ENCODE measurements around the gene TIMM10B.
A peak's percentile ranks its signal among the peaks of the same experiment; 100 is the strongest.

Gene TIMM10B

GRCh38 chr11:6474413-6474792 is 6.9 kb upstream of the TIMM10B start:
- peak overlapping the region; percentile 65 for H3K27ac ChIP-seq (ENCODE audit: low read length)
- peak overlapping the region; percentile 77 for H3K4me3 ChIP-seq (ENCODE audit: low read length)
- H3K9ac ChIP-seq (ENCODE audit: low read depth, low read length) = peak overlapping the region; percentile 81; the same call in 1 of the 2 replicates
- peaks cover 35% of the 10 kb centered on the region for H3K36me3 ChIP-seq (ENCODE audit: insufficient read depth, low read depth, low read length)
- peaks cover 19% of the 10 kb centered on the region for H3K4me1 ChIP-seq (ENCODE audit: insufficient read depth, low read length)
- H3K9me3 ChIP-seq (ENCODE audit: insufficient read depth, low read depth, low read length) = no peaks in the 10 kb centered on the region
- peaks cover 8% of the 10 kb centered on the region for H3K27me3 ChIP-seq (ENCODE audit: insufficient read depth, low read length)

GRCh38 chr11:6474806-6475500 is 6.3 kb upstream of the TIMM10B start:
- Histone ChIP-seq H3K4me1 (ENCODE audit: insufficient read depth, low read length) (peaks cover 16% of the 10 kb centered on the region; the same call in 1 of the 2 replicates), H3K36me3 (ENCODE audit: insufficient read depth, low read depth, low read length) (peaks cover 35% of the 10 kb centered on the region), H3K9me3 (ENCODE audit: insufficient read depth, low read depth, low read length) (no peaks in the 10 kb centered on the region), H3K27ac (ENCODE audit: low read length) (no peak overlapping the region), H3K9ac (ENCODE audit: low read depth, low read length) (peak overlapping the region; percentile 81; the same call in 1 of the 2 replicates), H3K4me3 (ENCODE audit: low read length) (peak overlapping the region; percentile 77), H3K27me3 (ENCODE audit: insufficient read depth, low read length) (peaks cover 8% of the 10 kb centered on the region)

GRCh38 chr11:6475936-6476335 is 5.4 kb upstream of the TIMM10B start:
- Histone ChIP-seq H3K27ac (ENCODE audit: low read length) (no peak overlapping the region), H3K4me1 (ENCODE audit: insufficient read depth, low read length) (peaks cover 20% of the 10 kb centered on the region), H3K36me3 (ENCODE audit: insufficient read depth, low read depth, low read length) (peaks cover 35% of the 10 kb centered on the region), H3K9ac (ENCODE audit: low read depth, low read length) (no peak overlapping the region), H3K9me3 (ENCODE audit: insufficient read depth, low read depth, low read length) (no peaks in the 10 kb centered on the region), H3K4me3 (ENCODE audit: low read length) (no peak overlapping the region), H3K27me3 (ENCODE audit: insufficient read depth, low read length) (peaks cover 8% of the 10 kb centered on the region)

- peaks cover 20% of the 10 kb centered on the region for H3K4me1 ChIP-seq (ENCODE audit: insufficient read depth, low read length)
- H3K27ac ChIP-seq (ENCODE audit: low read length) = no peak overlapping the region
- H3K27me3 ChIP-seq (ENCODE audit: insufficient read depth, low read length) = peaks cover 8% of the 10 kb centered on the region; the same call in 1 of the 2 replicates
- peaks cover 35% of the 10 kb centered on the region for H3K36me3 ChIP-seq (ENCODE audit: insufficient read depth, low read depth, low read length)
- H3K4me3 ChIP-seq (ENCODE audit: low read length) = no peak overlapping the region
- no peak overlapping the region for H3K9ac ChIP-seq (ENCODE audit: low read depth, low read length)
- H3K9me3 ChIP-seq (ENCODE audit: insufficient read depth, low read depth, low read length) = no peaks in the 10 kb centered on the region
Observed at GRCh38 chr11:6476571-6476970, 4.7 kb upstream of the TIMM10B start.

- Histone ChIP-seq H3K9ac (ENCODE audit: low read depth, low read length) (peak overlapping the region; percentile 96), H3K27ac (ENCODE audit: low read length) (peak overlapping the region; percentile 23), H3K27me3 (ENCODE audit: insufficient read depth, low read length) (no peaks in the 10 kb centered on the region), H3K9me3 (ENCODE audit: insufficient read depth, low read depth, low read length) (no peaks in the 10 kb centered on the region), H3K4me3 (ENCODE audit: low read length) (peak overlapping the region; percentile 98), H3K36me3 (ENCODE audit: insufficient read depth, low read depth, low read length) (peaks cover 66% of the 10 kb centered on the region), H3K4me1 (ENCODE audit: insufficient read depth, low read length) (peaks cover 10% of the 10 kb centered on the region)
Observed at GRCh38 chr11:6480299-6480914, 894 bp upstream of the TIMM10B start.

- Histone ChIP-seq H3K36me3 (ENCODE audit: insufficient read depth, low read depth, low read length) (peaks cover 71% of the 10 kb centered on the region), H3K27ac (ENCODE audit: low read length) (peak overlapping the region; percentile 75)
Observed at GRCh38 chr11:6481924-6482275, 599 bp downstream of the TIMM10B start.

GRCh38 chr11:6482441-6482840 is 1.1 kb downstream of the TIMM10B start:
- Histone ChIP-seq H3K4me3 (ENCODE audit: low read length) (peak overlapping the region; percentile 98), H3K9ac (ENCODE audit: low read depth, low read length) (peak overlapping the region; percentile 97; the same call in 1 of the 2 replicates), H3K27ac (ENCODE audit: low read length) (no peak overlapping the region), H3K4me1 (ENCODE audit: insufficient read depth, low read length) (peaks cover 10% of the 10 kb centered on the region), H3K36me3 (ENCODE audit: insufficient read depth, low read depth, low read length) (peaks cover 71% of the 10 kb centered on the region), H3K9me3 (ENCODE audit: insufficient read depth, low read depth, low read length) (no peaks in the 10 kb centered on the region), H3K27me3 (ENCODE audit: insufficient read depth, low read length) (no peaks in the 10 kb centered on the region)

More at GRCh38 chr11:6481924-6482275, 599 bp downstream of the TIMM10B start:
- peak overlapping the region; percentile 98 for H3K4me3 ChIP-seq (ENCODE audit: low read length)
- no peaks in the 10 kb centered on the region for H3K27me3 ChIP-seq (ENCODE audit: insufficient read depth, low read length)
- peak overlapping the region; percentile 97 for H3K9ac ChIP-seq (ENCODE audit: low read depth, low read length)
- no peaks in the 10 kb centered on the region for H3K9me3 ChIP-seq (ENCODE audit: insufficient read depth, low read depth, low read length)
- peaks cover 10% of the 10 kb centered on the region for H3K4me1 ChIP-seq (ENCODE audit: insufficient read depth, low read length)

- Histone ChIP-seq H3K27me3 (ENCODE audit: insufficient read depth, low read length) (no peaks in the 10 kb centered on the region), H3K9ac (ENCODE audit: low read depth, low read length) (no peak overlapping the region), H3K27ac (ENCODE audit: low read length) (no peak overlapping the region), H3K4me3 (ENCODE audit: low read length) (0 out of 2 replicates have a peak overlapping the region, but pooled peaks have one; percentile 98), H3K36me3 (ENCODE audit: insufficient read depth, low read depth, low read length) (peaks cover 71% of the 10 kb centered on the region), H3K9me3 (ENCODE audit: insufficient read depth, low read depth, low read length) (no peaks in the 10 kb centered on the region), H3K4me1 (ENCODE audit: insufficient read depth, low read length) (peaks cover 10% of the 10 kb centered on the region)
Observed at GRCh38 chr11:6483015-6483414, 1.7 kb downstream of the TIMM10B start.

- H3K27ac ChIP-seq (ENCODE audit: low read length) = no peak overlapping the region
- H3K9ac ChIP-seq (ENCODE audit: low read depth, low read length) = no peak overlapping the region
- H3K9me3 ChIP-seq (ENCODE audit: insufficient read depth, low read depth, low read length) = no peaks in the 10 kb centered on the region
- H3K27me3 ChIP-seq (ENCODE audit: insufficient read depth, low read length) = no peaks in the 10 kb centered on the region
- H3K4me3 ChIP-seq (ENCODE audit: low read length) = no peak overlapping the region
- peaks cover 6% of the 10 kb centered on the region; the same call in 1 of the 2 replicates for H3K4me1 ChIP-seq (ENCODE audit: insufficient read depth, low read length)
- H3K36me3 ChIP-seq (ENCODE audit: insufficient read depth, low read depth, low read length) = peaks cover 61% of the 10 kb centered on the region
Observed at GRCh38 chr11:6485661-6486060, 4.4 kb downstream of the TIMM10B start.

GRCh38 chr11:6486256-6486655 is 5.0 kb downstream of the TIMM10B start:
- H3K36me3 ChIP-seq (ENCODE audit: insufficient read depth, low read depth, low read length) = peaks cover 61% of the 10 kb centered on the region
- H3K4me3 ChIP-seq (ENCODE audit: low read length) = no peak overlapping the region
- H3K9me3 ChIP-seq (ENCODE audit: insufficient read depth, low read depth, low read length) = no peaks in the 10 kb centered on the region
- H3K27ac ChIP-seq (ENCODE audit: low read length) = no peak overlapping the region
- H3K27me3 ChIP-seq (ENCODE audit: insufficient read depth, low read length) = no peaks in the 10 kb centered on the region
- H3K9ac ChIP-seq (ENCODE audit: low read depth, low read length) = no peak overlapping the region
- peaks cover 6% of the 10 kb centered on the region; the same call in 1 of the 2 replicates for H3K4me1 ChIP-seq (ENCODE audit: insufficient read depth, low read length)

GRCh38 chr11:6486938-6487337 is 5.6 kb downstream of the TIMM10B start:
- H3K9ac ChIP-seq (ENCODE audit: low read depth, low read length) = no peak overlapping the region
- H3K27ac ChIP-seq (ENCODE audit: low read length) = no peak overlapping the region
- peaks cover 61% of the 10 kb centered on the region for H3K36me3 ChIP-seq (ENCODE audit: insufficient read depth, low read depth, low read length)
- peaks cover 6% of the 10 kb centered on the region; the same call in 1 of the 2 replicates for H3K4me1 ChIP-seq (ENCODE audit: insufficient read depth, low read length)
- H3K9me3 ChIP-seq (ENCODE audit: insufficient read depth, low read depth, low read length) = no peaks in the 10 kb centered on the region
- no peak overlapping the region for H3K4me3 ChIP-seq (ENCODE audit: low read length)
- H3K27me3 ChIP-seq (ENCODE audit: insufficient read depth, low read length) = no peaks in the 10 kb centered on the region

GRCh38 chr11:6488342-6488741 is 7.0 kb downstream of the TIMM10B start:
- H3K27me3 ChIP-seq (ENCODE audit: insufficient read depth, low read length) = no peaks in the 10 kb centered on the region
- no peak overlapping the region for H3K9ac ChIP-seq (ENCODE audit: low read depth, low read length)
- H3K4me1 ChIP-seq (ENCODE audit: insufficient read depth, low read length) = no peaks in the 10 kb centered on the region
- no peak overlapping the region for H3K27ac ChIP-seq (ENCODE audit: low read length)
- no peak overlapping the region for H3K4me3 ChIP-seq (ENCODE audit: low read length)
- H3K36me3 ChIP-seq (ENCODE audit: insufficient read depth, low read depth, low read length) = peaks cover 56% of the 10 kb centered on the region
- no peaks in the 10 kb centered on the region for H3K9me3 ChIP-seq (ENCODE audit: insufficient read depth, low read depth, low read length)

Data from iPS-20b (cell line).